ENCODE results near the gene PEPD.

- no peak for TF ChIP-seq CTCF (conservative IDR thresholded peaks at IDR 0.05; ENCODE audit: low read length)
- TF ChIP-seq EZH2phosphoT487 (IDR thresholded peaks at IDR 0.05; ENCODE audit: borderline replicate concordance): no peak
Observed at GRCh38 chr19:33418871-33419787, 102.5 kb downstream of the PEPD start.
